Stimulated activated effector memory CD8-positive, alpha-beta T cell treated with anti-CD3 and anti-CD28 coated beads, Interleukin-12 subunit alpha, Interleukin-12 subunit beta, amount 100 ng/mL, for 72 hours (primary cell): ENCODE measurements around the gene PRKN.

Experiments
- ATAC-seq: fragments of 150-1000 bp; cut with Tn5 transposase; 2 replicates; pipeline ENCODE4 v1.10.0; 2021
- DNase-seq, 2 donors: peaks; one replicate each; pipeline ENCODE4 v3.0.0; 2021 to 2022; ENCODE audit warnings: low spot score in 2 of 2
- H3K27ac Mint-ChIP-seq: one replicate; pipeline ENCODE4 v1.8.0; 2022; ENCODE audit warnings: mild to moderate bottlenecking, mixed read lengths
- H3K36me3 Mint-ChIP-seq: one replicate; pipeline ENCODE4 v1.8.0; 2022; ENCODE audit warnings: mild to moderate bottlenecking, mixed read lengths
- H3K4me1 Mint-ChIP-seq: one replicate; pipeline ENCODE4 v1.8.0; 2022; ENCODE audit warnings: mixed read lengths
- H3K4me3 Mint-ChIP-seq: one replicate; pipeline ENCODE4 v1.8.0; 2022; ENCODE audit warnings: mild to moderate bottlenecking, mixed read lengths
- H3K9me3 Mint-ChIP-seq: one replicate; pipeline ENCODE4 v1.8.0; 2022; ENCODE audit warnings: mixed read lengths

The PRKN gene

GRCh38 chr6:161634916-161635315 lies 1092.7 kb downstream of the PRKN start:
- Mint-ChIP-seq H3K4me1 (peaks cover 5% of the 10 kb centered on the region), H3K9me3 (no peaks in the 10 kb centered on the region), H3K4me3 (no peak overlapping the region), H3K36me3 (no peaks in the 10 kb centered on the region), H3K27ac (no peak overlapping the region)
- DNase-seq (peak in 1 of 2 donors; percentile 7), ATAC-seq (no peak)

DNA sequence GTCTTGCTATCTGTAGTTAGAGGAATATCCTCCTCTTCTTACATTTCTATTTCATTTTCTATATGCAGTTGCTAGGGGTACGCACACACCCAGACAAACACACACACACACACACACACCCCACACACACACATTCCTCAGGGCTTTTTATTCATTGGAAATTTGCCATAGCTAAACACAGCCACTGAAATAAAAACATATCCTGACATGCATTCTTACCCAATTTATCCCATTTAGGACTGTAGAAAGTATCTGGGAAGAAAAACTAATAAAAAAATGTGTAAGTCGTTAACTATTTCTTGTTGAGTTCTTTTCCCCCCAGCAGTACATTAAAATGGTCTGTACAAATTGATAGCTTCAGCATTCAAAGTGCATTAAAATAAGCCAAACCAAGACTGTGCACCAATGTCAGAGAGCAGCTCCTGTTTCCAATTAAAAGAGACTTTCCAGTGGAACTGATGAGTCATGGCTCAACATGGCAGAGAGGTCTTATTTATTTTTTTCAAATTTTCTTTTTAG lies 1095.8 kb downstream of the PRKN start:
- H3K4me3 Mint-ChIP-seq: no peak overlapping the region
- no peak for DNase-seq
- H3K9me3 Mint-ChIP-seq: no peaks in the 10 kb centered on the region
- no peak overlapping the region for H3K27ac Mint-ChIP-seq
- H3K36me3 Mint-ChIP-seq: no peaks in the 10 kb centered on the region
- H3K4me1 Mint-ChIP-seq: peaks cover 5% of the 10 kb centered on the region
- no peak for ATAC-seq

DNA sequence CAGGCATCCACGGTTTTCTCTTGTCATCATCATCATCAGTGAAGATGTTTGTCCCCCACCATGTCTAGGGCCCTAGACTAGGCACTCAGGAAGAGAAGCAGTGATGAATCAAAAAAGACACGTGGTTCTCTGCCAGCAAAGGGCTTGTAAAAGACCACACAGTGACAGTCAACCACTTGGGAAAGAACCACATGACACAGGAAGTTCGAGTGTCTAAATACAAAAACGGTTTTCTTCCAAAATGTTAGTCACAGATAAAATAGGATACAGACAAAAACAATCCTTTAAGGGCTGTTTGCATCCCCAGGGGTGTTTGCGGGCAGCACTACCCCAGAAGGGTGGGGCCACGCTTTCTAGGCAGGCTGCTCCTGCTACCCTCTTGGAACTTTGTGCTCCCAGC lies 1096.9 kb downstream of the PRKN start:
- H3K9me3 Mint-ChIP-seq: no peaks in the 10 kb centered on the region
- no peak overlapping the region for H3K27ac Mint-ChIP-seq
- ATAC-seq (no peak), DNase-seq (no peak)
- no peaks in the 10 kb centered on the region for H3K36me3 Mint-ChIP-seq
- peaks cover 5% of the 10 kb centered on the region for H3K4me1 Mint-ChIP-seq
- no peak overlapping the region for H3K4me3 Mint-ChIP-seq

DNA sequence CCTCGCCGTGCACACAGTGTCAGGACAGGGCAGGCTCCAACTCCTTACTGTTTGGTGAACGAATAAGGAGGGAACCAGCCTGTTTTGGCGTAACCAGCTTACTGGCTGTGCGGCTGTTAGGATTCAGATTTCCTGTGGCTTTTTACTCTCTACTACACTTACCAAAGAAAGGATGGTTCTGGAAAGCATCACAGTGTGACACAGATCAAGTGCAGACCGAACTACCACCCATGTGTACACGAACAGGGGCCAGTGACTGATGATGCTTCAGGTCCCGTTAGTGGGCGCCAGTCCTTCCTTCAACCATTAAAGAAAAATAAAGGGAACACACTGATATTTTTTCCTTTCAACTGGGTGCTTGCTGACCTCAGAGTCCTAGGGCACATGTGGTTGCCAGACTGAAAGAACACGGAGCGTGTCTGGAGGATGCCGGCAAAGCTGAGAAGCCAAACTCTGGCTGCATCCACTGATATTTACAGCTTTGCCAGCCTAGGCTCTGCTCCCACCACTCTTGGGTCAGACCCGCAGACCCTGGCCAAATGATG lies 1101.4 kb downstream of the PRKN start:
- Mint-ChIP-seq H3K27ac (no peak overlapping the region), H3K4me1 (peaks cover 5% of the 10 kb centered on the region), H3K36me3 (no peaks in the 10 kb centered on the region), H3K4me3 (no peak overlapping the region), H3K9me3 (no peaks in the 10 kb centered on the region)
- DNase-seq: no peak
- ATAC-seq: peak; percentile 32

DNA sequence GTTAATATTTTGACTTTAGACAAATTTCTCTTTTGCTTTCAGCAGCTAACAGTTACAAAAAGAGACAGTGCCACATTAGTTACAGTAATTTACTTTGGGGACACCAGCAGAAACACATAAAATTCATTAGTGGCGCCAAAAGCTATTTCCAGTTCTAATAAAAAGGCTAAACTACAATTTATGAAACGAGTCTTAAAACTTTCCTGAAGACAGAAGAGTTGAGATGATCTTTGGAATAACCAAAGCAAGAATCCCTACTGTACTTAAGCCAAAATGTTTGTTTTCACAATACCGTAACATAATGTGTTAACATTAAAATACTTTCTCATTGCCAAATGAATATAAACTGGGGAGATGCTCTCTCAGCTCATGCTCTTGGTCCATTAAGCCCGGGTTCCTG lies 1103.5 kb downstream of the PRKN start:
- Mint-ChIP-seq H3K4me3 (no peak overlapping the region), H3K36me3 (no peaks in the 10 kb centered on the region), H3K4me1 (no peaks in the 10 kb centered on the region), H3K27ac (no peak overlapping the region), H3K9me3 (no peaks in the 10 kb centered on the region)
- DNase-seq: no peak
- ATAC-seq: no peak

GRCh38 chr6:161622779-161623178 lies 1104.8 kb downstream of the PRKN start:
- Mint-ChIP-seq H3K36me3 (no peaks in the 10 kb centered on the region), H3K9me3 (no peaks in the 10 kb centered on the region), H3K4me3 (no peak overlapping the region), H3K27ac (no peak overlapping the region), H3K4me1 (no peaks in the 10 kb centered on the region)
- no peak for DNase-seq
- no peak for ATAC-seq

DNA sequence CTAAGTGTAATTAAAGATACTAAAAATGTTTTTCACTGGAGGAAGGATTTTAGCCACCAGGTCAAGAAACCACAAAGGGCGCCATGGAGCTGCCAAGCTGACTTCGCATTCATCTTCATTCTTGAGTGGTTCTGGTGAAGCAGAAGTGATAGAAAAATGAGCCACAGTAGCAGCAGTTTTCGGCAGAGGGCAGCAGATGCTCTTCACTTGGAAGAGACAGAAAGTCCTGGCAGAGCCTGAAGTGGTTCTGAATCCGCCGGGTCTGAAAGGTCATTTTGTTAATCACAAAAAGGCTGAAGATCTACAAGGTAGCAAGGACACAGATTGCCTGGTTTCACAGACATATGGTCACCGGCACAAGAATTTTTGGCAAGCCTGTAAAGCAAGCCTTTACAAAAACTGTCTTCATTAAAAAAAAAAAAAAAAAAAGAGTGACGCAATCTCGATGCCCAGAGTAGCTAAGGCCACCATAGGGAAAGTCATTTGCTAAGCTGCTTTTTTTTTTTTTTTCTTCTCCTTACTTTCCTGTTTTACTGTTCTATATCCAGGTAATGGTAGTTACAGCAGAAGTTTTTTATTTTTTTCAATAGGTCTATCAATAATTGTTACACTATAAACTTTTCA lies 1108.6 kb downstream of the PRKN start:
- no peaks in the 10 kb centered on the region for H3K4me1 Mint-ChIP-seq
- H3K9me3 Mint-ChIP-seq: no peaks in the 10 kb centered on the region
- no peaks in the 10 kb centered on the region for H3K36me3 Mint-ChIP-seq
- no peak overlapping the region for H3K27ac Mint-ChIP-seq
- ATAC-seq (no peak), DNase-seq (no peak)
- H3K4me3 Mint-ChIP-seq: no peak overlapping the region

DNA sequence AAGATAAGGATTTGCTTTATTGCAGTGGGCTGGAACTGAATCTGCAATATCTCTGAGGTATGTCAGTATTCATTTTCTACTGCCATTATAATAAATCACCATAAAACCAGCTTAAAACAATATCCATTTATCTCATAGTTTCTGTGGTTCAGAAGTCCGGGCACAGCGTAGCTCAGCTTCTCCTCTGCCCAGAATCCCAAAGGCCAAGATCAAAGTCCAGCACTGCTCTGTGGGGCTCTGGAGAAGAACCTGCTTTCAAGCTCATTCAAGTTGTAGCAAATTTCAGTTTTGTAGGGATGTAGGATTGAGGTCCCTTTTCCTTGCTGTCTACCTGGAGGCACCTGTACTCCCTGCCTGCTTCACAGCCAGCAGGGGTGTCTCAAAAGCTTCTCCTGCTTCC lies 1113.9 kb downstream of the PRKN start:
- Mint-ChIP-seq H3K9me3 (no peaks in the 10 kb centered on the region), H3K36me3 (no peaks in the 10 kb centered on the region), H3K27ac (no peak overlapping the region), H3K4me3 (no peak overlapping the region), H3K4me1 (no peaks in the 10 kb centered on the region)
- ATAC-seq (no peak), DNase-seq (no peak)

DNA sequence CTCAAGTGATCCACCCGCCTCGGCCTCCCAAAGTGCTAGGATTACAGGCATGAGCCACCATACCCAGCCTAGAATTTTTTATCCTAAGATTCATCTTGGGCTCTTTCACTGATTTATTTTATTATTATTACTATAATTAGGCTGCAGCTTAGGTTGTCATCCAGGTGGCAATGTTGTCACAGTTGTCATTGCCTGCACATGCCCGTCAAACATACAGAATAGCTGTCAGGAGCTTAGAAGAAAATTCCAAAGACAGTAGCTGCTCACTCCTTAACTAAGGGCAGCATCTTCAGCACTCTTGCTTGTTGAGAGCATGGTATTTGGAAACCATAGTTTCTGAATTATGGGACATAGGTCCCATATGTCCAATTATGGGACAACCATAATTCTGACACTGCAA lies 1118.8 kb downstream of the PRKN start:
- Mint-ChIP-seq H3K36me3 (no peaks in the 10 kb centered on the region), H3K27ac (no peak overlapping the region), H3K4me1 (no peaks in the 10 kb centered on the region), H3K9me3 (no peaks in the 10 kb centered on the region), H3K4me3 (no peak overlapping the region)
- no peak for DNase-seq
- ATAC-seq: no peak

DNA sequence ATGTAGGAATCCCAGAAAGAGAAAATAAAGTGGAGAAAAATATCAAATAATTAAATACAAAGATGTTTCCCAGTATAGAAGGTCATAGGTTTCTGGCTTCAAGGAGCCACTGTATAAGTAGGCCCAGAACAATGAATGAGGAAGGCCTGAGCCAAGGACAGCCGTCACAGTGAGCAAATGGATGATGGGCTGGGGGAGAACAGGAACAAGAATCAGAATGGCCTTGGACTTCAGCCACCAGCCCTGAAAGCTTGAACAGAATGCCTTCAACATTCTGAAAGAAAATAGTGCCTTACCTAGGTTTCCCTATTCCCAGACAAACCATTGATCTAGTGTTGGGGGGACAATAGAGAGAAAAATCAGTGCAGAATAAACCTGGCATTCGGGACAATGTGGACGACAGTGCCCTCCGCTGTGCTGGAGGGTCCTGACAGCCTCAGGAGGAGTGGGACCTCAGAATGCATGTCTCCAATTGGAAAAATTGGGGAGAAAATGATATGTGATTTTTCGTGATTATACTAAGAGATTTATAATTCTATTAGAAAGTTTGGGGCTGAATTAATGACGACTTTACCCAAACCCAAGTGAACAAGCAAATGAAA lies 1119.8 kb downstream of the PRKN start:
- no peaks in the 10 kb centered on the region for H3K36me3 Mint-ChIP-seq
- H3K4me1 Mint-ChIP-seq: no peaks in the 10 kb centered on the region
- no peaks in the 10 kb centered on the region for H3K9me3 Mint-ChIP-seq
- ATAC-seq (no peak), DNase-seq (no peak)
- H3K4me3 Mint-ChIP-seq: no peak overlapping the region
- no peak overlapping the region for H3K27ac Mint-ChIP-seq

DNA sequence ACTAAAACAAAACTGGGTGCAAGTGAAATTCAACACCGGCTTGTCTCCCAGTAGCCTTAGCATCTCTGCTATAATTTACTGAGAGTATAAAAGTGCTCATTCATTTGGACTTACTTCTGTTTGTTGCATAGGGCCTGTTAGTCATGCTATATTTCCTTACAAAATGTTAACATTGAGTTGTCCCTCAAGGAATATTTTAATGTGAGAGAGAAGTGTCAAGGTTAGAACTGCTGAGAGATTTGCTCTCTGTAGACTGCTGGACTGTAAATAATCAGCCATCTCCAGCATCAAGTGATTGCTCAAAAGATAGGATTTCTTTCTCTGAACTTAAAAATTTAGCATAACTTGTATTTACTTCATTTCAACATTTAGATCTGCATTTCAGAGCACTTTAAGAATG lies 1125.2 kb downstream of the PRKN start:
- Mint-ChIP-seq H3K9me3 (no peaks in the 10 kb centered on the region), H3K36me3 (no peaks in the 10 kb centered on the region), H3K4me1 (peaks cover 4% of the 10 kb centered on the region), H3K27ac (no peak overlapping the region), H3K4me3 (no peak overlapping the region)
- DNase-seq (no peak), ATAC-seq (no peak)

- H3K27ac Mint-ChIP-seq: no peak overlapping the region
- ATAC-seq (no peak), DNase-seq (no peak)
- H3K4me1 Mint-ChIP-seq: peaks cover 6% of the 10 kb centered on the region
- H3K9me3 Mint-ChIP-seq: no peaks in the 10 kb centered on the region
- H3K36me3 Mint-ChIP-seq: no peaks in the 10 kb centered on the region
- no peak overlapping the region for H3K4me3 Mint-ChIP-seq
These were observed 1128.7 kb downstream of the PRKN start for GRCh38 chr6:161598896-161599295.

- peaks cover 3% of the 10 kb centered on the region for H3K9me3 Mint-ChIP-seq
- H3K4me1 Mint-ChIP-seq: peaks cover 6% of the 10 kb centered on the region
- H3K4me3 Mint-ChIP-seq: no peak overlapping the region
- DNase-seq (no peak), ATAC-seq (no peak)
- no peaks in the 10 kb centered on the region for H3K36me3 Mint-ChIP-seq
- H3K27ac Mint-ChIP-seq: no peak overlapping the region
These were observed 1130.6 kb downstream of the PRKN start for GRCh38 chr6:161596807-161597520.

- H3K9me3 Mint-ChIP-seq: peaks cover 3% of the 10 kb centered on the region
- H3K4me1 Mint-ChIP-seq: peaks cover 6% of the 10 kb centered on the region
- DNase-seq (no peak), ATAC-seq (no peak)
- H3K4me3 Mint-ChIP-seq: no peak overlapping the region
- H3K36me3 Mint-ChIP-seq: no peaks in the 10 kb centered on the region
- no peak overlapping the region for H3K27ac Mint-ChIP-seq
These were observed 1133.2 kb downstream of the PRKN start for GRCh38 chr6:161594412-161594811.

GRCh38 chr6:161590961-161591627 lies 1136.5 kb downstream of the PRKN start:
- H3K27ac Mint-ChIP-seq: no peak overlapping the region
- ATAC-seq (no peak), DNase-seq (no peak)
- no peak overlapping the region for H3K4me3 Mint-ChIP-seq
- no peaks in the 10 kb centered on the region for H3K4me1 Mint-ChIP-seq
- peaks cover 3% of the 10 kb centered on the region for H3K9me3 Mint-ChIP-seq
- no peaks in the 10 kb centered on the region for H3K36me3 Mint-ChIP-seq
